Prostate gland (tissue), 2 donors: ENCODE measurements around the gene SEC31B. TPM values are rescaled to one million over a fixed set of nuclear protein-coding genes. Genes with fewer than 3 reads are reported as not detected.

Experiments used
- DNase-seq: peaks from one replicate; pipeline ENCODE4 v3.0.0-alpha.2; 2019; ENCODE audit warnings: low spot score
- H3K27ac ChIP-seq, 2 donors: fragments of 200-600 bp; sonication (generic); 2 replicates each; pipeline ENCODE4 v1.5.1; 2017 to 2019
- H3K27me3 ChIP-seq: fragments of 200-600 bp; sonication (generic); replicated peaks from 2 replicates; pipeline ENCODE4 v1.5.1; 2019; ENCODE audit not compliant: insufficient read depth
- H3K36me3 ChIP-seq, 2 donors: fragments of 200-600 bp; sonication (generic); 1 replicate in 1 of 2; 2 replicates in 1 of 2; pipeline versions ENCODE4 v1.5.1 to v1.8.1; 2017 to 2019
- H3K4me1 ChIP-seq: fragments of 200-600 bp; sonication (generic); replicated peaks from 2 replicates; pipeline ENCODE4 v1.5.1; 2019
- H3K4me3 ChIP-seq, 2 donors: fragments of 200-600 bp; sonication (generic); 2 replicates each; pipeline ENCODE4 v1.5.1; 2017 to 2019
- H3K9me3 ChIP-seq: fragments of 200-600 bp; sonication (generic); 2 replicates; pipeline ENCODE4 v1.5.1; 2017
- CTCF ChIP-seq, 4 experiments: fragments of 200-600 bp in 2 of 4; fragments of 450-650 bp in 2 of 4; sonication (generic) in 2 of 4; IDR thresholded peaks; 1 replicate in 3 of 4; 2 replicates in 1 of 4; pipeline ENCODE4 v1.5.1; 2016 to 2019; ENCODE audit warnings: antibody characterized with exemption in 4 of 4, mild to moderate bottlenecking in 2 of 4, moderate library complexity in 2 of 4
- POLR2A ChIP-seq: fragments of 450-650 bp; IDR thresholded peaks from one replicate; pipeline ENCODE4 v1.6.1; 2016; ENCODE audit warnings: antibody characterized with exemption, mild to moderate bottlenecking
- POLR2AphosphoS5 ChIP-seq: sonication (generic); formaldehyde crosslinking; IDR thresholded peaks from one replicate; pipeline ENCODE4 v1.6.1; 2017; ENCODE audit warnings: antibody characterized with exemption
- WGBS: methylation state at CpG from one replicate; pipeline ENCODE4 v1.1.5; 2018; 5-methylcytosine and 5-hydroxymethylcytosine counted together
- intact Hi-C: fragments of 100-400 bp; cut with DNase I; formaldehyde crosslinking; loops from one replicate; pipeline ENCODE4 v1.14.2; 2022
- total RNA-seq, 2 donors: library from RNA; depleted of rRNA; stranded (reverse); fragments of >200 nt; gene quantifications; one replicate each; pipeline ENCODE4 v1.1.0, GENCODE V29; 2016

The SEC31B gene
- total RNA-seq, 2 donors from 2014 or later: 10.5 to 17.3 TPM

GRCh38 chr10:100518761-100519241, 860 bp downstream of the SEC31B start:
- intact Hi-C loops: loop anchor here (5.0 kb wide), 2 partner anchors 86 to 176 kb away; no protein-coding TSS in a partner anchor

GRCh38 chr10:100516847-100517246, 2.8 kb downstream of the SEC31B start:
- TF ChIP-seq POLR2AphosphoS5 (no peak), CTCF (IDR thresholded peaks at IDR 0.05) (no peak), POLR2A (no peak)
- H3K9me3 ChIP-seq: no peaks in the 10 kb centered on the region
- H3K27ac ChIP-seq: no peak overlapping the region
- intact Hi-C loops: loop anchor here (5.0 kb wide), 2 partner anchors 85 to 175 kb away; no protein-coding TSS in a partner anchor
- no peak for DNase-seq
- WGBS: 81% methylated on average over 2 of the region's 2 CpGs
- no peak overlapping the region for H3K4me3 ChIP-seq
- H3K27me3 ChIP-seq: no peaks in the 10 kb centered on the region
- H3K4me1 ChIP-seq: no peaks in the 10 kb centered on the region
- no peaks in the 10 kb centered on the region for H3K36me3 ChIP-seq

More at GRCh38 chr10:100518761-100519241, 860 bp downstream of the SEC31B start:
- DNase-seq: peak; percentile 77
- no peaks in the 10 kb centered on the region for H3K36me3 ChIP-seq
- no peaks in the 10 kb centered on the region for H3K27me3 ChIP-seq
- H3K4me3 ChIP-seq: peak overlapping the region; percentile 32 to 33
- peak; percentile 31 to 84 (median 78) for TF ChIP-seq CTCF (IDR thresholded peaks at IDR 0.05)
- peak; percentile 33 for TF ChIP-seq POLR2AphosphoS5
- no peak for TF ChIP-seq POLR2A
- no peaks in the 10 kb centered on the region for H3K4me1 ChIP-seq
- no peak overlapping the region for H3K27ac ChIP-seq
- no peaks in the 10 kb centered on the region for H3K9me3 ChIP-seq
- WGBS: 15% methylated on average over 7 of the region's 7 CpGs

GRCh38 chr10:100515612-100516011, 4.0 kb downstream of the SEC31B start:
- no peak overlapping the region for H3K4me3 ChIP-seq
- H3K27ac ChIP-seq: no peak overlapping the region
- intact Hi-C loops: loop anchor here (5.0 kb wide), 2 partner anchors 83 to 173 kb away; no protein-coding TSS in a partner anchor
- H3K27me3 ChIP-seq: no peaks in the 10 kb centered on the region
- DNase-seq: peak; percentile 51
- no peaks in the 10 kb centered on the region for H3K36me3 ChIP-seq
- no peaks in the 10 kb centered on the region for H3K9me3 ChIP-seq
- TF ChIP-seq POLR2AphosphoS5 (peak; percentile 72), CTCF (IDR thresholded peaks at IDR 0.05) (no peak), POLR2A (no peak)
- no peaks in the 10 kb centered on the region for H3K4me1 ChIP-seq
- WGBS: 45% methylated on average over 3 of the region's 3 CpGs

GRCh38 chr10:100510533-100511308, 8.9 kb downstream of the SEC31B start:
- H3K9me3 ChIP-seq: no peaks in the 10 kb centered on the region
- 79% methylated on average over 7 of the region's 7 CpGs for WGBS
- TF ChIP-seq POLR2AphosphoS5: peak; percentile 48
- TF ChIP-seq CTCF (IDR thresholded peaks at IDR 0.05): no peak
- H3K4me1 ChIP-seq: no peaks in the 10 kb centered on the region
- no peak overlapping the region for H3K4me3 ChIP-seq
- intact Hi-C loops: no loop called here
- no peak overlapping the region for H3K27ac ChIP-seq
- no peaks in the 10 kb centered on the region for H3K36me3 ChIP-seq
- no peaks in the 10 kb centered on the region for H3K27me3 ChIP-seq
- DNase-seq: peak; percentile 73
